HuH-7 (cell line): ENCODE data around the gene FAM187B.
"Not testable (repeated sequence)": the region's sequence is repeated elsewhere in the genome, so short reads cannot be mapped to it uniquely, and the experiment has no call there.

Experiments used
- DNase-seq: peaks from one replicate; pipeline ENCODE4 v3.0.0; 2011; ENCODE audit warnings: low spot score

Gene FAM187B

DNA sequence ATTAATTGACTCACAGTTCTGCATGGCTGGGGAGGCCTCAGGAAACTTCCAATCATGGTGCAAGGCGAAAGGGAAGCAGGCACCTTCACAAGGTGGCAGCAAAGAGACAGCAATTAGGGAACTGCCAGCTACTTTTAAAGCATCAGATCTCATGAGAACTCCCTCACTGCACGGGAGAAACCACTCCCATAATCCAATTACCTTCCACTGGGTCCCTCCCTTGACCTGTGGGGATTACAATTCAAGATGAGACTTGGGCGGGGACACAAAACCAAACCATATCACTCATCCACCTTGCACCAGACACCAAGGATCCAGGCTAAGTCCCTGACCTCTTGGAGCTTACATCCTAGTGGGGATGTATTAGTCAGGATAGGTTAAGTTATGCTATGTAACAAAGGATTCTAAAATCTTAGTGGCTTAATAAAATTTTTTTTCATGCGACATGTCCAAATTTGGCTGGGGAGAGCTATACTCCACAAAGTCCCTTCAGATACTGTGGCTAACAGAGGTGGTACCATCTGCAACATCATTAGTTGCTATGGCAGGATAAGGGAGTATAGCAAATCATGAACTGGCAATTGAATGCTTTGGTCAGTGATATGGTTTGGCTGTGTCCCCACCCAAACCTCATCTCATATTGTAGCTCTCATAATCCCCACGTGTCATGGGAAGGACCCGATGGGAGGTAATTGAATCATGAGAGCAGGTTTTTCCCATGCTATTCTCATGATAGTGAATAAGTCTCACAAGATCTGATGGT is 8.3 kb upstream of the FAM187B start:
- no peak for DNase-seq

DNA sequence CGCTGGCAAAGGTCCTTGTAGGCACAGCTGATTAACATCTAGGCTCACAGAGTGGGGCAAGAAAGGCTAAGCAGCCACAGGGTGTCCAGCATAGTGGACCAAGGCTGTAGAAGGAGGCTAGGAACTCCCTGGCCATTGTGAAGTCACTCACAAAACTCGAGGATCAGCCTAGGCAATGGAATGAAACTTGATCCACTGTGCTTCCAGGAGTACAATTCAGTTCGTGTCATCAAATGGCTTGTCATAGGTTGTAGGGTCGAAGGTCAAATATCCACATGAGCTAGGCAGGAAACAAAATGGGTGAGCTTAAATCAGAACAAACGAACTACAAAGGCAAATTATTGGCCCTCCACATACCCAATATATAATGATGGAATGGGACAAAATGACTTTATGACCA is 4.4 kb upstream of the FAM187B start:
- no peak for DNase-seq

DNA sequence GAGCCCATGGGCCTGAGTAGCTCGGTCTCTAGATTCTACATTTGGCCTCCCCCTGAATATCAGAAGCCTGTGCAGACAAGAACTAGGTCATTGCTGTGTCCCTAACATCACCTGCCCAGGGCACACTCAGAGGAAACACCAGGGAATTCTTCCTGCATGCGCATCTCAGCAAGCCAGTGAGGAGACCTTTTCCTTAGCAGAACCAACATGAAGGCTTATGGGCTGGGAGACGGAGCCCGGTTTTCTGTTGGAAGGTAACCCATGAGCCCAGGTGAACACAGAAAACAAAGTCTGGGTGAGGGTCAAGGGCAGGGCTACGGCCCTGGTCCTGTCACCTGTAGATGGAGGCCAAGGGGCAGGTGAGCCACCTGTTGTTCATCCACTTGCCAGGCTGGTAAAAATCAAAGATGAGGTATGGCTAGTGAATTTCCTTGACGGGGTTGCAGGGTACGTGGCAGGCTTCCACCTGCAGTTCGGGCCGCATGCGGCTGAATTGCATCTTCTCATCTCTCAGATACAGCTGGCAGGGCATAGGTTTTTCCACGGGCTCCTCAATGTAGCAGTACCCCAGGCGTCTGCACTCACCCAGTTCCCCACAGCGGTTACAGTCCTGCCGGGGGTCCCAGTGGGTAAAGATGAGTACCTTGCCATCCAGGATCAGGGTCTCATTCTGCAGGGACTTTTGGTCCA is 3.6 kb upstream of the FAM187B start:
- DNase-seq: no peak

DNA sequence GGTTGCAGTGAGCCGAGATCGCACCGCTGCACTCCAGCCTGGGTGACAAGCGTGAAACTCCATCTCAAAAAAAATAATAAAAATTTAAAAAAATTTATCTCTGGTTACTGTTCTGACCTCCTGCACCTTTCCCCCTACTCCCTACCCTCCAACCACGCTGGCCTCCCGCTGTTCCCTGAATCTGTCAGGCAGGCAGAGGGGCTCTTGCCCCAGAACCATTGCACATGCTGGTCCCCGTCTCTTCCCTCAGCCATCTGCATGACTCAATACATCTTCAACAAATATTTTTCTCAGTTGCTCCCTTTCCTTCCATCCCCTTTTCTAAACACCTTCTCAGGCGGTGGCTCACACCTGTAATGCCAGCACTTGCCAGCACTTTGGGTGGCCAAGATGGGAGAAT is 1.1 kb upstream of the FAM187B start:
- DNase-seq: no peak

DNA sequence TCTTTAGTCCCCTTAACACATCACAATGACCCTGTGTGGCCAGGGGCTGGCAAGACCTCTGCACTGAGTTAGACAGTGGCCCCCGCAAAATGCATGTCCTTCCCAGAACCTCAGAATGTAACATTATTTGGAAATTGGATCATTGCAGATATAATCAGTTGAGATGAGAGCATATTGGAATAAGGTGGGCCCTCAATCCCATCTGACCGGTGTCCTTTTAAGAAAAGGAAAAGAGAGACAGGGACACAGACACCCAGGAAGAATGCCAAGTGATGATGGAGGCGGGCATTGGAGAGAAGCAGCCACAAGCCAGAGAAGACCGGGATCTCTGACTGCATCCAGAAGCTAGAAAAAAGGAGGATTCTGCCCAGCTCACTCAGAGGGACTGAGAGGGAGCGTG is 1.8 kb downstream of the FAM187B start:
- DNase-seq: no peak

DNA sequence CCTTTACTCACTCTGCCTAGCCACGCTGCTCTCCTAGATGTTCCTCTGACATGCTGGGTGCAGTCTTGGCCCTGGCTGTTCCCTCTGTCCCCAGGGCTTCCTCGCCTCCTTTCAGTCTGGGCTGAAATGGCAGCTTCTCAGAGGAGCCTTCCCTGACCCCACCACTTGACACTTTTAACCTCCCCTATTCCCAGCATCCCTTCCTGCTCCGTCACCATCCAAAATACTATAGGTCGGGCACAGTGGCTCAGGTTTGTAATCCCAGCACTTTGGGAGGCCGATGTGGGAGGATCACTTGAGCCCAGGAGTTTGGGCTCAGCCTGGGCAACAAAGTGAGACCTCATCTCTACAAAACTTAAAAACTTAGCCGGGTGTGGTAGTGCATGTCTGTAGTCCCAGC is 2.6 kb downstream of the FAM187B start:
- DNase-seq: no peak

DNA sequence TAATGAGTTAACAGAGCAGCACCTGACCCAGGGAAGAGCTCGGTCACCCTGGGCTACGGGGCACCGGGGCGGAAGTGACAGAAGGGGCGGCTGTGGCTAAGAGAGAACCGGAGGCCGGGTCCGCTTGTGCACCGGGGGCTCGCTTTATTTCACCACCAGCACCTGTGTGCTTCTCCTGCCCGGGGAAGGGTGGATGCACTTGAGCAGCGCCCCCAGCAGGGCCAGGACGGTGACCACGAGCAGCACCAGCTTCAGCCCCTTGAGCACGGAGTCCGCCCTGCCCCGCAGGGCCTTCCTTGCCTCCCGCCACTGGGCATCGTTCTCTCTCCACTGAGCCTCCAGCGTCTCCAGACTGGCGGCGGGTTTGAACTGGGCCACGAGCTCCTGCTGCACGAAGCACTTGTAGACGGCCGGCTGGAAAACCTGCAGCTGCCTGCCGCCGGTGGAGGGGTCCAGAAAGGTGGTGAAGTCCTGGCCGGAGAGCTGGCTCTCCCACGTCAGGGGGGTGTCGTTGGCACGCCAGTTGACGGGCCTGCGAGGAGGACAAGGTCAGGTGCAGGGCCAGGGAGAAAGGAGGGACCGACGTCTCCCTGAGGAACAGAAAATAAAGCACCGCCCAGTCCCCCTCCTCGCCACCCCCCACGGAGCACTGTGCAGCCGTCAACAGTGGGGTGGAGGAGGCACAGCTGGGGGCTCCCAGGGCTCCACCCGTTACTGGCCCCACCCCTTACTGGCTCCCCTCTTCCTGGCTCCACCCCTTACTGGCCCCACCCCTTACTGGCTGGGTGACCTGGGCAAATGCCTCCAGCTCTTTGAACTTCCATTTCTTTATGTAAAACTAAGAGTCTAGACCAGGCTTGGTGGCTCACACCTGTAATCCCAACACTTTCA is 3.6 kb downstream of the FAM187B start:
- no peak for DNase-seq

DNA sequence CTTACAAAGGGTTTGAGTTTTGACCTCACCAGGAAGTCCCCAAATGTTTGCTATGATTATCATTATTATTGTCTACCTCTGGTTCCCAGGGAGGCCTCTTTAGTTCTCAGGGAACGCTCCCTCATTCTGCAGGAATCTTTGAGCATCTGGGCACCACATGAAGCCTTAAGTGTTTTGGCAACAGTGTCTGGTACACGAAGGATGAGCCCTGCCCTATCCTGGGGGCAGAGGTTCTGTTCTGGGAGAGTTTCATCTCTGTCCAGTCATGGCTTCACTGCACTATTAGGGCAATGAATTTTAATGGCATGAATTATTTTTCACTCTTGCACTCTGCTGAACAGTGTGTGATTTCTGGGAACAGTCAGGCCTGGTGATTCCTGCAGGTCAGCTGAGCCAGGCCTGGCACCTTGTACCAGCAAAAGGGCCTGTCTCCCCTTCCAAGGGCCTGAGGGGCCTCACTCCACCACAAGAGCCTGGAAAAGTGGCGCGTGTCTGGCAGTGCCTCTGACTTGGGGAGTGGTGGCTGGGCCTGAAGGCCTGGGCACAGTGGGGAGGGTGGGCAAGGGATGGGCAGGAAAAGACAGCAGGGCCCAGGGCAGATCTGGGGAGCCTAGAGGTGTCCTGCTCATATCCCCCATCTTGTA is 4.6 kb downstream of the FAM187B start:
- DNase-seq: no peak

DNA sequence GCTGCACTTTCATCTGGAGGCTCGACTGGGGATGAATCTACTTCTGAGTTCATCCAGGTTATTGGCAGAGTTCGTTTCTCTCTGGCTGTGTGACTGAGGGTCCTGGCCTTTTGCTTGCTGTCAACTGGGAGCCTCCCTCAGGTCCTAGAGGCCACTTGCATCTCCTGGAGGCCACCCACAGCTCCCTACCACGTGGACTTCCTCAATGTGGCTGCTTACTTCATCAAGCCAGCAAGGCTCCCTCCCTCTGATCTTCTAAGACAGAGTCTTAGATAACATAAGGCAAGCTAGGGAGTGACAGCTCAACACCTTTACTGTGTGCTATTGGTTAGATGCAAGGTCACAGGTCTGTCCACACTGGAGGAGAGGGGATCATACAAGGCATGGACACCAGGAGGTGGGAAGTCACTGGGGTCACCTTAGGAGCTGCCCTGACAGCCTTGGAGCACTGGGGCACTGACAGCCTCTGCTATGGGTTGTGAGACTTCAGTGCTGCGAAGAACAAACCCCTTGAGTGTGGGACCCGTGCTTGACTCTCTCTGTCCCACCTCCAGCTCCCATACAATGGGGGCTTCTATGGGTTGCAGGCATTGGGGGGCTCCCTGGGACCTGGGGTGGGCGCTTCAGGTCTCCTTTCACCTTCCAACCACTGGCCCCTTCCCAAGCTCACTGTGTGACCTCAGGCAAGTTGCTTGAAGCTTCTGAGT is 5.3 kb downstream of the FAM187B start:
- DNase-seq: no peak

DNA sequence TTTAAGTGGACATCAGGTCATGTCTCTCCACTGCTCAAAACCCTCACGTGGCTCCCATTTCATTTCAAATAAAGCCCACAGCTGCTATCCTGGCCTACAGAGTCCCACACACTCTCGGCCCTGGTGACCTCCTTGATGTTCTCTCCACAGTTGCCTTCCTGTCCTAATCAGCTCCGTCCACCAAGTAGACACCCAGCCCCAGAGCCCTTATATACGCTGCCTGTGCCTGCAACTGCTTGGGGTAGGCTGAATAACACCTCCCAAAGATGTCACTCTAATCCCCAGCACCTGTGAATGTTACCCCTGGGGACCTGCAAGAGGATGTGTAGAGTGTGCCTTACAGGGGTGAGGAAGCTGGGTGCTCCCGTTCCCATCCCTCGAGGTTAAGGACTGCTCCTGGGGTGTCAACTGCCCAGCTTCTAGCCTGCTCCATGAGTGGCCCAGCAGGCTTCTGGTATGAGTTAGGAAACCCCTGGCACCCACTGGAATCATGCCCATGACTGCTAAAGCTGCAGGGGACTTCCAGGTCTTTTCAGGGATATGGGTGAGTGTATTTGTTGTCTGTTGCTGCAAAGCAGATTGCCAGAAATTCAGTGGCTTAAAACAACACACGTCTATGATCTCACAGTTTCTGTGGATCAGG is 6.0 kb downstream of the FAM187B start:
- DNase-seq: no peak

DNA sequence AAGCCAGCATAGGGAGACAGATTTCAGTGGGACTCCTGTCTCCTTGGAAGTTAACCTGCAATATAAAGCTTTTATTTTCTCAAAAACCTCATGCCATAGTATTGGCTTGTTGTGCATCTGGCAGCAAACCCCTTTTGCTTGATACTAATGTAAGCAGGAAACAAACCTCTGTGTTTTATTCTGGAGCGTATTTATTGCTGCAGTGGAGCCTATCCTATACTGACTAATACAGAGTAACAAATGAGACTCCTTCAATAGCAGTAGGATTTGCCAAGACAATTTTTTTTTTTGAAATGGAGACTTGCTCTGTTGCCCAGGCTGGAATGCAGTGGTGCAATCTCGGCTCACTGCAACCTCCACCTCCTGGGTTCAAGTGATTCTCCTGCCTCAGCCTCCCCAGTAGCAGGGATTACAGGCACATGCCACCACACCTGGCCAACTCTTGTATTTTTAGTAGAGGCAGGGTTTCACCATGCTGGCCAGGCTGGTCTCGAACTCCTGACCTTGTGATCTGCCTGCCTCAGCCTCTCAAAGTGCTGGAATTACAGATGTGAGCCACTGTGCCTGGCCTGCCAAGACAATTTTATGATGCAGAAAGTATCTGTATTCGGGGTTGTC is 7.5 kb downstream of the FAM187B start:
- DNase-seq: not testable (repeated sequence)

DNA sequence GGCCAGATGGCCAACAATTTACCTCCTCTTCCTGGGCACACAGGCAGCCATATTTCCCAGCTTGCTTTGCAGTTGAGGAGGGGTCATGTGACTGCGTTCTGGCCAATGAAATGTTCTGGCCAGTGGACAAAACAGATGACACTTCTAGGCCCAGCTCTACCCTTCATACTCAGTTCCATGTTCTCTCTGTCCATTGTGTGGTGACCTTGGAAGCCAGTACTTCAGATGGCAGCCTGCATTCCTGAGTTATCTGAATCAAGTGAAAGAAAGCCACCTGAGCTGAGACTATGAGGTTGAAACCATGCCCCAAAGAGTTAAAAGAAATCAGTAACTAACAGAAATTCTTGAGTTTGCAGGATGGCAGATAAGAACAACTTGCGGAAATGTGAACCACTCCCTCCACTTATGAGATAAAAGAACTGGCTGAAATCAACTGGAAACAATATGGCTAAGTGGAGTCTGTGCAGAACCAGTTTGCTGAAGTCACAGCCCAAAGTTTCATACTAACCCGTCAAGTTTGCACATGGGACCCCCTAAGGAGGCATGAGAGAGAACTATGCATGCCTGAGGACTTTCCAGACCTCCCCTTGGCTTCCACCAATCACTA is 8.1 kb downstream of the FAM187B start:
- DNase-seq: no peak

DNA sequence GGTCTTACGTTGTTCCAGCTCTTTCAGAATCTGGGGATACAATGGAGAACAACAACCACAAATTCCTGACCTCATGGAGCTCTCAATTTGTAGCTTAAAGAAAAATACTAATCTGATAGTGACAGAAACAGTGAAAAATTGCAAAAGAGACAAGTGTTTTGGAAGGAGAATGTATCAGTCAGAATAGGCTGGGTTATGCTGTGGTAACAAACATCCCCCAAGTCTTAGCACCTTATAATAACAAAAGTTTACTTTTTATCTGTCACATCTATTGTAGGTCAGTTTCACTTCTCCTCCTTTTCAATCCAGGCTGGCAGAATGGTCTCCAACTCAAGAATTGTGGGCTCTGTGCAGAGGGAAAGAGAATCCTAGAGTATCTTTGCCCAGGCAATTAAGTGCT is 9.5 kb downstream of the FAM187B start:
- DNase-seq: no peak

DNA sequence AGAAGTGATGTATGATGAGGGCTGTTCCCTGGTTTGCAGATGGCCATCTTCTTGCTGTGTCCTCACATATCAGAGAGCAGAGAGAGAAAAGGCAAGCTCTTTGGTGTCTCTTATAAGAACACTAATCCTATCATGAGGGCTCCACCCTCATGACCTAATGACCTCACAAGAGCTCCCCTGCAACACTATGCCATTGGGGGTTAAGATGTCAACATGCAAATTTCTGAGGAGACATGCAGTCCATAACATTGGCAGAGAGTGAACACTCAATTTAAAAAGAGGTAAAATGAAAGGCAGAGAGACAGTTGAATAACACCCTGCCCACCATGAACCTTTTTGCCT is 10.9 kb downstream of the FAM187B start:
- no peak for DNase-seq

DNA sequence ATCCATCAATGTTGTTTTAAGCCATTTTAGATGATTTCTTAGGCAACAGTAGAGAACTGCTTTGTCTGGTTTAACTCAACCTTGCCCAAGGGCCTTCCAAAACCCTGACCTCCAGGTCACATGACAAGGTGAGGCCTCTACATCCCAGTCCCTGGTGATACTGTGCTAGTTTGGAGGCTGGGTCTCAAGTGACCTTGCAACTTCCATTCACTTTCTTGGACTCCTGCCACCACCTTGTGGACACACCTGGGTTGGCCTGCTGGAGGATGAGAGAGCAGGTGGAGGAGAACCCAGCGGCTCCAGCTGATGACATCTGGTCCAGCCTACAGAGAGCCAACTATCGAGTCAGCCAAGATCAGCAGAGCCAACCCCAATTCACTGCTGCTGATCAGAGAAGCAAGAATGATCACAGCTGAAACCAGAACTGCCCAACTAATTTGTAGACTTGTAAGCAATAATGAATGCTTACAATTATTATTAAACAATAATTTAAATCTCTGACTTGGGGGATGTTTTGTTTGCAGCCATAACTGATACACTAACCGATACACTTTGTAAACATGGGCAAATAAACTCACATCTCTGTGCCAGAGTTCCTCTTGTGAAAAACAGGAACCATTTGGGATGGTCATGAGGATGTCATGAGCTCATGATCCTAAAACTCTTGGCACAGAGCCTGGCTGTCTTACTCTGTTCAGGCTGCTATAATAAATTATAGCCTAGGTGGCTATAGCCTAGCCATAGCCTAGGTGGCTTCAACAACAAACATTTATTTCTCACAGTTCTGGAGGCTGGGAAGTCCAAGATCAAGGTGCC is 11.5 kb downstream of the FAM187B start:
- DNase-seq: no peak

DNA sequence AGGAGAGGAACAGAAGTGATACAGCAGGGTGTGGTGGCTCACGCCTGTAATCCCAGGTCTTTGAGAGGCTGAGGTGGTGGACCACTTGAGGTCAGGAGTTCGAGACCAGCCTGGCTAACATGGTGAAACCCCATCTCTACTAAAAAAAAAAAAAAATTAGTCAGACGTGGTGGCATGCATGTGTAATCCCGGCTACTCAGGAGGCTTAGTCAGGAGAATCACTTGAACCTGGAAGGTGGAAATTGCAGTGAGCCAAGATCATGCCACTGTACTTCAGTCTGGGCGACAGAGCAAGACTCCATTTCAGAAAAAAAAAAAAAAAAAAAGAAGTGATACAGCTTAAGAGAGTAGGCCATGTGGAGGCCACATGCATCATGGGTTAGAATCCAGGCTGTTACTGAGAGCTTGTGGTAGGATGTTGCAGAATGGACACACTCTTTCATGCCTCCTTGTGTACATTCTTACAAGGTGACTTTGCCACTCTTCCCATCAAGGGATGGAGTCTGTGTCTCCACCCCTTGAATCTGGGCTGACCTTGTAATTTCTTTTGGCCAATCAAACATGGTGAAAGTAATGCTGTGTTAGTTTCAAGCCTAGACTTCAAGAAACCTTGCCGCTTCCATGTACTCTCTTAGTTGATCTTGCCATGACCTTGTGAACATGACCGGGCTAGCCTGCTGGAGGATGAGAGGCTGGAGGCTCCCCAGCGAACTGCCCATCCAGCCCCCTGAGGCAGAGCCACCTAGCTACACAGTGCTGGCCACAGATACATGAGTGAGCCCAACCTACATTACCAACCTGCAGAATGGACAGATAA is 12.3 kb downstream of the FAM187B start:
- DNase-seq: no peak

DNA sequence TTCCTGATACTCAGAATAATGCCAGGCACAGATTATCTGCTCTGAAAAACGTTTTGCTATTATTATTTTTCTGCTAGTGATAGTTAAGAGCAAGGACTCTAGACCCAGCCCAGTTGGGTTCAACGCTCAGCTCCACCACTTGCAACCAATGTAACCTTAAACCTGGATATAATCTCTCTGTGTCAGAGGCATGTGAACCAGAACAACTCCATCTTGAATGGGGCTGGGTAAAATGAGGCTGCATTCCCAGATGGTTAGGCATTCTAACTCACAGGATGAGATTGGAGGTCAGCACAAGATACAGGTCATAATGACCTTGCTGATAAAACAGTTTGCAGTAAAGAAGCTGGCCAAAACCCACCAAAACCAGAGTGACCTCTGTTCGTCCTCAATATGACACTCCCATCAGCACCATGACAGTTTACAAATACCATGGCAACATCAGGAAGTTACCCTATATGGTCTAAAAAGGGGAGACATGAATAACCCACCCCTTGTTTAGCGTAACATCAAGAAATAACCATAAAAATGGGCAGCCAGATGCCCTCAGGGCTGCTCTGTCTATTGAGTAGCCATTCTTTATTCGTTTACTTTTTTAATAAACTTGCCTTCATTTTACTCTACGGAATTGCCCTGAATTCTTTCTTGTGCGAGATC is 13.6 kb downstream of the FAM187B start:
- DNase-seq: no peak
